ENCODE measurements around the gene ADAT2. TPM values are rescaled to one million over a fixed set of nuclear protein-coding genes. Genes with fewer than 3 reads are reported as not detected.

ADAT2 gene
- total and polyA plus RNA-seq, 2 of the 8 experiments (the other 6 are each of a cell fraction or from before 2014, with no cell fraction given), result 4.3 to 11.8 TPM

GRCh38 chr6:143441680-143442545 is 8.6 kb downstream of the ADAT2 start (continued):
- TF ChIP-seq ATF3 (IDR thresholded peaks at IDR 0.05; ENCODE audit: insufficient read depth, low read depth, low read length) (no peak), SIRT6 (IDR thresholded peaks at IDR 0.05; ENCODE audit: low read length) (no peak), BCL11A (IDR thresholded peaks at IDR 0.05; ENCODE audit: low read depth in 2 of 2, low read length in 2 of 2) (no peak)
